ENCODE measurements around the gene SSBP3. TPM values are rescaled to one million over a fixed set of nuclear protein-coding genes. Genes with fewer than 3 reads are reported as not detected.

The SSBP3 gene
- total RNA-seq, 3 donors from 2014 or later, result 21.3 to 28.0 (median 25.6) TPM

GRCh38 chr1:54186056-54186455 lies 220.1 kb downstream of the SSBP3 start:
- Histone ChIP-seq H3K9me3 (no peaks in the 10 kb centered on the region), H3K27ac (no peak overlapping the region), H3K4me1 (no peaks in the 10 kb centered on the region), H3K27me3 (no peaks in the 10 kb centered on the region), H3K4me3 (no peak overlapping the region), H3K36me3 (no peaks in the 10 kb centered on the region)
- no peak for DNase-seq (ENCODE audit: low spot score in 2 of 2)
- intact Hi-C loops (cut with DNase I; ENCODE audit: low total_unique reads), result no loop called here
- TF ChIP-seq POLR2A (IDR thresholded peaks at IDR 0.05), result no peak
- TF ChIP-seq, protein P1, sequence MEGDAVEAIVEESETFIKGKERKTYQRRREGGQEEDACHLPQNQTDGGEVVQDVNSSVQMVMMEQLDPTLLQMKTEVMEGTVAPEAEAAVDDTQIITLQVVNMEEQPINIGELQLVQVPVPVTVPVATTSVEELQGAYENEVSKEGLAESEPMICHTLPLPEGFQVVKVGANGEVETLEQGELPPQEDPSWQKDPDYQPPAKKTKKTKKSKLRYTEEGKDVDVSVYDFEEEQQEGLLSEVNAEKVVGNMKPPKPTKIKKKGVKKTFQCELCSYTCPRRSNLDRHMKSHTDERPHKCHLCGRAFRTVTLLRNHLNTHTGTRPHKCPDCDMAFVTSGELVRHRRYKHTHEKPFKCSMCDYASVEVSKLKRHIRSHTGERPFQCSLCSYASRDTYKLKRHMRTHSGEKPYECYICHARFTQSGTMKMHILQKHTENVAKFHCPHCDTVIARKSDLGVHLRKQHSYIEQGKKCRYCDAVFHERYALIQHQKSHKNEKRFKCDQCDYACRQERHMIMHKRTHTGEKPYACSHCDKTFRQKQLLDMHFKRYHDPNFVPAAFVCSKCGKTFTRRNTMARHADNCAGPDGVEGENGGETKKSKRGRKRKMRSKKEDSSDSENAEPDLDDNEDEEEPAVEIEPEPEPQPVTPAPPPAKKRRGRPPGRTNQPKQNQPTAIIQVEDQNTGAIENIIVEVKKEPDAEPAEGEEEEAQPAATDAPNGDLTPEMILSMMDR (IDR thresholded peaks at IDR 0.05), result no peak
- no peak for TF ChIP-seq POLR2AphosphoS5 (IDR thresholded peaks at IDR 0.05)

- no peaks in the 10 kb centered on the region for H3K36me3 ChIP-seq
- intact Hi-C loops (cut with DNase I; ENCODE audit: low total_unique reads), result no loop called here
- no peak overlapping the region for H3K27ac ChIP-seq
- H3K4me3 ChIP-seq, result no peak overlapping the region
- H3K4me1 ChIP-seq, result no peaks in the 10 kb centered on the region
- TF ChIP-seq POLR2AphosphoS5 (IDR thresholded peaks at IDR 0.05) (no peak), POLR2A (IDR thresholded peaks at IDR 0.05) (no peak)
- TF ChIP-seq, protein P1 (IDR thresholded peaks at IDR 0.05), result no peak
- DNase-seq (ENCODE audit: low spot score in 2 of 2), result no peak
- H3K27me3 ChIP-seq, result no peaks in the 10 kb centered on the region
- H3K9me3 ChIP-seq, result no peaks in the 10 kb centered on the region
Observed at GRCh38 chr1:54180701-54181360, 225.4 kb downstream of the SSBP3 start.

- Histone ChIP-seq H3K27me3 (no peaks in the 10 kb centered on the region), H3K4me3 (no peak overlapping the region), H3K27ac (no peak overlapping the region), H3K36me3 (no peaks in the 10 kb centered on the region), H3K4me1 (no peaks in the 10 kb centered on the region), H3K9me3 (no peaks in the 10 kb centered on the region)
- no peak for DNase-seq (ENCODE audit: low spot score in 2 of 2)
- TF ChIP-seq POLR2A (IDR thresholded peaks at IDR 0.05), result no peak
- TF ChIP-seq, protein P1 (IDR thresholded peaks at IDR 0.05), result no peak
- TF ChIP-seq POLR2AphosphoS5 (IDR thresholded peaks at IDR 0.05), result no peak
- intact Hi-C loops (cut with DNase I; ENCODE audit: low total_unique reads), result no loop called here
Observed at GRCh38 chr1:54178296-54179070, 227.7 kb downstream of the SSBP3 start.

GRCh38 chr1:54177726-54178125 lies 228.5 kb downstream of the SSBP3 start:
- H3K4me3 ChIP-seq, result no peak overlapping the region
- no peaks in the 10 kb centered on the region for H3K9me3 ChIP-seq
- no peaks in the 10 kb centered on the region for H3K27me3 ChIP-seq
- no peak overlapping the region for H3K27ac ChIP-seq
- no peak for DNase-seq (ENCODE audit: low spot score in 2 of 2)
- TF ChIP-seq POLR2AphosphoS5 (IDR thresholded peaks at IDR 0.05), result no peak
- TF ChIP-seq POLR2A (IDR thresholded peaks at IDR 0.05), result no peak
- TF ChIP-seq, protein P1 (IDR thresholded peaks at IDR 0.05), result no peak
- intact Hi-C loops (cut with DNase I; ENCODE audit: low total_unique reads), result no loop called here
- no peaks in the 10 kb centered on the region for H3K36me3 ChIP-seq
- no peaks in the 10 kb centered on the region for H3K4me1 ChIP-seq

- TF ChIP-seq, protein P1 (IDR thresholded peaks at IDR 0.05), result no peak
- TF ChIP-seq POLR2A (IDR thresholded peaks at IDR 0.05) (no peak), POLR2AphosphoS5 (IDR thresholded peaks at IDR 0.05) (no peak)
Observed at GRCh38 chr1:54176621-54177327, 229.4 kb downstream of the SSBP3 start.

More at GRCh38 chr1:54176621-54177327, 229.4 kb downstream of the SSBP3 start:
- Histone ChIP-seq H3K27ac (no peak overlapping the region), H3K9me3 (no peaks in the 10 kb centered on the region), H3K27me3 (no peaks in the 10 kb centered on the region), H3K36me3 (no peaks in the 10 kb centered on the region), H3K4me3 (no peak overlapping the region), H3K4me1 (no peaks in the 10 kb centered on the region)
- intact Hi-C loops (cut with DNase I; ENCODE audit: low total_unique reads), result no loop called here
- DNase-seq (ENCODE audit: low spot score in 2 of 2), result no peak

Data from breast epithelium (tissue), 4 donors.